GM12878 (cell line): ENCODE results near the gene CREBRF. TPM values are rescaled to one million over a fixed set of nuclear protein-coding genes. Genes with fewer than 3 reads are reported as not detected.

Source experiments
- BHLHE40 ChIP-seq, 2 experiments: fragments of 450-650 bp in 1 of 2; IDR thresholded peaks; 2 replicates each; pipeline ENCODE4 v1.6.1; 2011 to 2017; ENCODE audit warnings: low read depth in 2 of 2, borderline replicate concordance in 1 of 2, improper control_type of control experiment in 1 of 2, low read length in 1 of 2, mild to moderate bottlenecking in 1 of 2
- BMI1 ChIP-seq: fragments of 450-650 bp; IDR thresholded peaks from 2 replicates; pipeline ENCODE4 v1.6.1; 2016; ENCODE audit warnings: mild to moderate bottlenecking, moderate library complexity, borderline replicate concordance
- BRCA1 ChIP-seq: IDR thresholded peaks from 2 replicates; pipeline ENCODE4 v1.6.1; 2011; ENCODE audit warnings: low read depth, low read length, improper control_type of control experiment
- CBX3 ChIP-seq: fragments of 200-600 bp; sonication (generic); IDR thresholded peaks from 2 replicates; pipeline ENCODE4 v1.6.1; 2016; ENCODE audit warnings: low read depth, borderline replicate concordance
- E2F8 ChIP-seq: fragments of 450-650 bp; IDR thresholded peaks from 2 replicates; pipeline ENCODE4 v1.6.1; 2018; ENCODE audit warnings: mild to moderate bottlenecking, low read depth, moderate library complexity; ENCODE audit not compliant: partially characterized antibody
- FOS ChIP-seq: IDR thresholded peaks from 3 replicates; pipeline ENCODE4 v1.6.1; 2011; ENCODE audit warnings: borderline replicate concordance; ENCODE audit not compliant: insufficient read length; ENCODE audit errors: extremely low read depth
- HDGF ChIP-seq: fragments of 450-650 bp; IDR thresholded peaks from 2 replicates; pipeline ENCODE4 v1.6.1; 2016; ENCODE audit warnings: antibody characterized with exemption
- NFYA ChIP-seq: IDR thresholded peaks from 2 replicates; pipeline ENCODE4 v1.6.1; 2011; ENCODE audit warnings: low read depth, mild to moderate bottlenecking, low read length, improper control_type of control experiment, borderline replicate concordance
- NR2C1 ChIP-seq: fragments of 450-650 bp; IDR thresholded peaks from 2 replicates; pipeline ENCODE4 v1.6.1; 2017; ENCODE audit warnings: antibody characterized with exemption, mild to moderate bottlenecking, moderate library complexity
- POLR2AphosphoS5 ChIP-seq: IDR thresholded peaks from 2 replicates; pipeline ENCODE4 v1.6.1; 2011; ENCODE audit warnings: mild to moderate bottlenecking, low read length, inconsistent platforms
- RB1 ChIP-seq: fragments of 450-650 bp; formaldehyde crosslinking; IDR thresholded peaks from 2 replicates; pipeline ENCODE4 v1.6.1; 2017; ENCODE audit warnings: mild to moderate bottlenecking, borderline replicate concordance
- SIN3A ChIP-seq: IDR thresholded peaks from 2 replicates; pipeline ENCODE4 v1.6.1; 2012; ENCODE audit warnings: low read depth, low read length, improper control_type of control experiment
- SMAD5 ChIP-seq: IDR thresholded peaks from 2 replicates; pipeline ENCODE4 v1.6.1; 2016; ENCODE audit warnings: antibody characterized with exemption, low read depth
- SP1 ChIP-seq: IDR thresholded peaks from one replicate; pipeline ENCODE4 v1.6.1; 2011; ENCODE audit warnings: low read depth, low read length
- ZNF274 ChIP-seq: IDR thresholded peaks from one replicate; pipeline ENCODE4 v1.8.0; 2011; ENCODE audit not compliant: insufficient read length, insufficient read depth
- ZZZ3 ChIP-seq: IDR thresholded peaks from 2 replicates; pipeline ENCODE4 v1.6.1; 2011; ENCODE audit warnings: low read depth; ENCODE audit not compliant: control insufficient read depth, insufficient read length
- polyA plus RNA-seq, 11 experiments: library from polyadenylated mRNA; depleted of rRNA in 4 of 11; unstranded in 6 of 11; stranded (reverse) in 5 of 11; fragments of >200 nt; fragmentation: Nextera tagmentation in 4 of 11; fragmentation: Illumina TruSeq in 1 of 11; extraction: Ambion mirVana in 4 of 11; extraction: Trizol in 1 of 11; gene quantifications; 1 replicate in 1 of 11; 2 replicates in 10 of 11; pipeline versions ENCODE4 v1.2.1 to v1.2.3, GENCODE V29; 2011 to 2016; ENCODE audit warnings: inconsistent platforms in 2 of 11, missing spikeins in 2 of 11, low read depth in 1 of 11
- total RNA-seq, 4 experiments: library from RNA; depleted of rRNA in 3 of 4; stranded (reverse); fragments of >200 nt in 3 of 4; fragmentation: Illumina TruSeq in 1 of 4; extraction: Trizol in 1 of 4; gene quantifications; 2 replicates each; pipeline versions ENCODE4 v1.2.1 to v1.2.3, GENCODE V29; 2013 to 2021
- TF ChIP-seq, protein P1 (sequence below): fragments of 450-650 bp; formaldehyde crosslinking; IDR thresholded peaks from 2 replicates; pipeline ENCODE4 v1.4.0; 2022; ENCODE audit warnings: mild to moderate bottlenecking, moderate library complexity
- TF ChIP-seq, protein P2 (sequence below): fragments of 450-650 bp; IDR thresholded peaks from 2 replicates; pipeline ENCODE4 v1.6.1; 2018; ENCODE audit warnings: borderline replicate concordance, mild to moderate bottlenecking; ENCODE audit not compliant: partially characterized antibody
- TF ChIP-seq, protein P3 (sequence below): IDR thresholded peaks from 2 replicates; pipeline ENCODE4 v1.6.1; 2011; ENCODE audit warnings: low read depth, mild to moderate bottlenecking, low read length, moderate library complexity, borderline replicate concordance; ENCODE audit errors: extremely low read depth
- TF ChIP-seq, protein P4 (sequence below): fragments of 450-650 bp; IDR thresholded peaks from 2 replicates; pipeline ENCODE4 v1.6.1; 2014; ENCODE audit warnings: mild to moderate bottlenecking

Gene CREBRF
- total and polyA plus RNA-seq, 10 of the 15 experiments (the other 5 are each of a cell fraction or from before 2014, with no cell fraction given), result 1.2 to 12.7 (median 3.9) TPM

DNA sequence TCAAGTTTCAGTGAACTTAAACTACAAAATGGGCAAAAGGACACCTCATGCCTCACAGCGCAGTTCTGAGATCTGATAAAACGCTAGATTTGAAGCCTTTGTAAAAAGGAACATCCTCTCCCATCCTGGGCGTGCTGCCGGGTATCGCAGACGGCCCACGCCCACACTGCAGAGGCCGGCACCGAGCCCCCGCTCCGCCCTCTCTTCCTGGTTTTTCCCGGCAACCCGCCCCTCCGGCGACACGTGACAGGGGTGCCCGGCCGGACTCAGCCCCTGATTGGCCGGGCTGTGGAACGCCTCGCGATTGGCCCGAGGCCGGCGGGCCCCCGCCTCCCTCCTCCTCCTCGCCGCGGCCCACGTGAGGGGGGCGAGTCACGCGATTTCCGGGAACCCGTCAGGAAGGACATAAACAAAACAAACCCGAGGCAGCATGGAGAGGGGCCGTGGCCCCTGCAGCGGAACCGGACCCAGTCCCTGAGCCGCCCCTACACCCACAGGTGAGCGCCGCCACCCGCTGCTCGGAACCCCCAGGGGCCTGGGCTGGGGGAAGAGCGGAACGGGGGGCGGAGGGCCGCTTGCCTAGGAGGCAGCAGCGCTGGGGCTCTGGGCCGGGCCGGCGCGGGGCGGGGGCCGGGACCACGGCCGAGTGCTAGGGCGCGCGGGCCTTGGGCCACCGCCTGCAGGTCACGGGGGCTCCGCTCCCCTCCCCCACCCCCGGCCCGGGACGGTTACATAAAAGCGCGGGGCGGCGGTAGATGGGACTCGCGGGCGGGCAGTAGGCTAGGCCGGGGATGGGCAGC lies at the start of gene CREBRF (continued):
- TF ChIP-seq, protein P1, sequence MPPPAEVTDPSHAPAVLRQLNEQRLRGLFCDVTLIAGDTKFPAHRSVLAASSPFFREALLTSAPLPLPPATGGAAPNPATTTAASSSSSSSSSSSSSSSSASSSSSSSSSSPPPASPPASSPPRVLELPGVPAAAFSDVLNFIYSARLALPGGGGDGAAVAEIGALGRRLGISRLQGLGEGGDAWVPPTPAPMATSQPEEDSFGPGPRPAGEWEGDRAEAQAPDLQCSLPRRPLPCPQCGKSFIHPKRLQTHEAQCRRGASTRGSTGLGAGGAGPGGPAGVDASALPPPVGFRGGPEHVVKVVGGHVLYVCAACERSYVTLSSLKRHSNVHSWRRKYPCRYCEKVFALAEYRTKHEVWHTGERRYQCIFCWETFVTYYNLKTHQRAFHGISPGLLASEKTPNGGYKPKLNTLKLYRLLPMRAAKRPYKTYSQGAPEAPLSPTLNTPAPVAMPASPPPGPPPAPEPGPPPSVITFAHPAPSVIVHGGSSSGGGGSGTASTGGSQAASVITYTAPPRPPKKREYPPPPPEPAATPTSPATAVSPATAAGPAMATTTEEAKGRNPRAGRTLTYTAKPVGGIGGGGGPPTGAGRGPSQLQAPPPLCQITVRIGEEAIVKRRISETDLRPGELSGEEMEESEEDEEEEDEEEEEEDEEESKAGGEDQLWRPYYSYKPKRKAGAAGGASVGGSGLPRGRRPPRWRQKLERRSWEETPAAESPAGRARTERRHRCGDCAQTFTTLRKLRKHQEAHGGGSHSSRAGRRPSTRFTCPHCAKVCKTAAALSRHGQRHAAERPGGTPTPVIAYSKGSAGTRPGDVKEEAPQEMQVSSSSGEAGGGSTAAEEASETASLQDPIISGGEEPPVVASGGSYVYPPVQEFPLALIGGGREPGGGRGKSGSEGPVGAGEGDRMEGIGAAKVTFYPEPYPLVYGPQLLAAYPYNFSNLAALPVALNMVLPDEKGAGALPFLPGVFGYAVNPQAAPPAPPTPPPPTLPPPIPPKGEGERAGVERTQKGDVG (CRISPR knock-in tag), result no peak
- TF ChIP-seq, protein P2, sequence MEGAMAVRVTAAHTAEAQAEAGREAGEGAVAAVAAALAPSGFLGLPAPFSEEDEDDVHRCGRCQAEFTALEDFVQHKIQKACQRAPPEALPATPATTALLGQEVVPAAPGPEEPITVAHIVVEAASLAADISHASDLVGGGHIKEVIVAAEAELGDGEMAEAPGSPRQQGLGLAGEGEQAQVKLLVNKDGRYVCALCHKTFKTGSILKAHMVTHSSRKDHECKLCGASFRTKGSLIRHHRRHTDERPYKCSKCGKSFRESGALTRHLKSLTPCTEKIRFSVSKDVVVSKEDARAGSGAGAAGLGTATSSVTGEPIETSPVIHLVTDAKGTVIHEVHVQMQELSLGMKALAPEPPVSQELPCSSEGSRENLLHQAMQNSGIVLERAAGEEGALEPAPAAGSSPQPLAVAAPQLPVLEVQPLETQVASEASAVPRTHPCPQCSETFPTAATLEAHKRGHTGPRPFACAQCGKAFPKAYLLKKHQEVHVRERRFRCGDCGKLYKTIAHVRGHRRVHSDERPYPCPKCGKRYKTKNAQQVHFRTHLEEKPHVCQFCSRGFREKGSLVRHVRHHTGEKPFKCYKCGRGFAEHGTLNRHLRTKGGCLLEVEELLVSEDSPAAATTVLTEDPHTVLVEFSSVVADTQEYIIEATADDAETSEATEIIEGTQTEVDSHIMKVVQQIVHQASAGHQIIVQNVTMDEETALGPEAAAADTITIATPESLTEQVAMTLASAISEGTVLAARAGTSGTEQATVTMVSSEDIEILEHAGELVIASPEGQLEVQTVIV, result peak; percentile 88
- 0 out of 2 replicates have a peak, but pooled peaks have one; percentile 7 for TF ChIP-seq NR2C1
- TF ChIP-seq CBX3, result no peak
- TF ChIP-seq, protein P3, sequence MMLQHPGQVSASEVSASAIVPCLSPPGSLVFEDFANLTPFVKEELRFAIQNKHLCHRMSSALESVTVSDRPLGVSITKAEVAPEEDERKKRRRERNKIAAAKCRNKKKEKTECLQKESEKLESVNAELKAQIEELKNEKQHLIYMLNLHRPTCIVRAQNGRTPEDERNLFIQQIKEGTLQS, result peak; percentile 94
- no peak for TF ChIP-seq SMAD5
- no peak for TF ChIP-seq ZZZ3
- TF ChIP-seq, protein P4, sequence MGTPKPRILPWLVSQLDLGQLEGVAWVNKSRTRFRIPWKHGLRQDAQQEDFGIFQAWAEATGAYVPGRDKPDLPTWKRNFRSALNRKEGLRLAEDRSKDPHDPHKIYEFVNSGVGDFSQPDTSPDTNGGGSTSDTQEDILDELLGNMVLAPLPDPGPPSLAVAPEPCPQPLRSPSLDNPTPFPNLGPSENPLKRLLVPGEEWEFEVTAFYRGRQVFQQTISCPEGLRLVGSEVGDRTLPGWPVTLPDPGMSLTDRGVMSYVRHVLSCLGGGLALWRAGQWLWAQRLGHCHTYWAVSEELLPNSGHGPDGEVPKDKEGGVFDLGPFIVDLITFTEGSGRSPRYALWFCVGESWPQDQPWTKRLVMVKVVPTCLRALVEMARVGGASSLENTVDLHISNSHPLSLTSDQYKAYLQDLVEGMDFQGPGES, result peak; percentile 63; the same call in 1 of the 2 replicates
- TF ChIP-seq SIN3A, result peak; percentile 82
- TF ChIP-seq FOS, result peak; percentile 40
- TF ChIP-seq BMI1, result no peak
- no peak for TF ChIP-seq ZNF274
- no peak for TF ChIP-seq RB1
- TF ChIP-seq BRCA1, result no peak
- TF ChIP-seq HDGF, result no peak
- no peak for TF ChIP-seq NFYA
- peak; percentile 74 for TF ChIP-seq SP1
- TF ChIP-seq E2F8, result peak; percentile 54
- peak; percentile 76 for TF ChIP-seq POLR2AphosphoS5
- peak; percentile 99 for TF ChIP-seq BHLHE40 (IDR thresholded peaks at IDR 0.05; ENCODE audit: borderline replicate concordance in 1 of 2, low read depth in 2 of 2, low read length in 1 of 2)
